SHP77 (cell line): ENCODE measurements around the gene SYNGAP1.

Experiments used
- DNase-seq, 2 experiments: peaks; one replicate each; lab custom pipeline; 2025; lab: John Stamatoyannopoulos, UW

The SYNGAP1 gene

GRCh38 chr6:33421344-33421643 is 1.4 kb downstream of the SYNGAP1 start:
- DNase-seq = no peak

GRCh38 chr6:33423777-33424176 is 3.9 kb downstream of the SYNGAP1 start:
- DNase-seq = no peak

GRCh38 chr6:33424855-33425667 is 5.2 kb downstream of the SYNGAP1 start:
- no peak for DNase-seq

- DNase-seq = peak; percentile 69 to 84
Measured at GRCh38 chr6:33425668-33426577, 6.1 kb downstream of the SYNGAP1 start.

GRCh38 chr6:33426590-33427511 is 7.0 kb downstream of the SYNGAP1 start:
- no peak for DNase-seq

- DNase-seq = no peak
Measured at GRCh38 chr6:33427585-33428223, 7.8 kb downstream of the SYNGAP1 start.

GRCh38 chr6:33428224-33428965 is 8.5 kb downstream of the SYNGAP1 start:
- DNase-seq = peak; percentile 49 to 54

GRCh38 chr6:33428966-33429749 is 9.3 kb downstream of the SYNGAP1 start:
- no peak for DNase-seq

GRCh38 chr6:33429750-33430052 is 9.8 kb downstream of the SYNGAP1 start:
- DNase-seq = no peak

GRCh38 chr6:33430334-33430733 is 10.5 kb downstream of the SYNGAP1 start:
- DNase-seq = no peak

GRCh38 chr6:33430991-33431879 is 11.4 kb downstream of the SYNGAP1 start:
- DNase-seq = peak; percentile 52 to 61

- no peak for DNase-seq
Measured at GRCh38 chr6:33431880-33432541, 12.1 kb downstream of the SYNGAP1 start.

GRCh38 chr6:33432546-33432945 is 12.7 kb downstream of the SYNGAP1 start:
- DNase-seq = no peak

GRCh38 chr6:33433001-33433543 is 13.2 kb downstream of the SYNGAP1 start:
- DNase-seq = no peak

GRCh38 chr6:33433544-33434191 is 13.8 kb downstream of the SYNGAP1 start:
- DNase-seq = no peak

GRCh38 chr6:33434961-33435360 is 15.1 kb downstream of the SYNGAP1 start:
- no peak for DNase-seq

GRCh38 chr6:33437666-33438065 is 17.8 kb downstream of the SYNGAP1 start:
- no peak for DNase-seq
